Progenitor cell of endocrine pancreas (in vitro differentiated cells): ENCODE measurements around the gene PCK1. TPM values are rescaled to one million over a fixed set of nuclear protein-coding genes. Genes with fewer than 3 reads are reported as not detected.
A peak's percentile ranks its signal among the peaks of the same experiment; 100 is the strongest.

Source experiments
- DNase-seq: peaks from one replicate; pipeline ENCODE4 v3.0.0; 2021; ENCODE audit warnings: low spot score; ENCODE audit not compliant: unreplicated experiment
- H3K27ac Mint-ChIP-seq: 2 replicates; pipeline ENCODE4 v1.8.0; 2021; ENCODE audit warnings: mild to moderate bottlenecking, moderate library complexity, mixed read lengths
- H3K27me3 Mint-ChIP-seq: 2 replicates; pipeline ENCODE4 v1.8.0; 2021; ENCODE audit warnings: mixed read lengths
- H3K36me3 Mint-ChIP-seq: 2 replicates; pipeline ENCODE4 v1.8.0; 2022; ENCODE audit warnings: mixed read lengths; ENCODE audit not compliant: insufficient read depth
- H3K4me1 Mint-ChIP-seq: 2 replicates; pipeline ENCODE4 v1.8.0; 2021; ENCODE audit warnings: low read depth, mixed read lengths
- H3K4me3 Mint-ChIP-seq: 2 replicates; pipeline ENCODE4 v1.8.0; 2021; ENCODE audit warnings: low read depth, mild to moderate bottlenecking, moderate library complexity, mixed read lengths
- H3K9me3 Mint-ChIP-seq: 2 replicates; pipeline ENCODE4 v1.8.0; 2021; ENCODE audit warnings: low read depth, mixed read lengths
- CTCF ChIP-seq: fragments of 200-600 bp; sonication (generic); IDR thresholded peaks from one replicate; pipeline ENCODE4 v1.5.0; 2021; ENCODE audit warnings: antibody characterized with exemption, mild to moderate bottlenecking; ENCODE audit not compliant: unreplicated experiment
- total RNA-seq: library from RNA; stranded (reverse); gene quantifications from 2 replicates; pipeline ENCODE4 v1.2.1, GENCODE V29; 2021

Gene PCK1
- total RNA-seq, 1 donor from 2014 or later, result not detected

GRCh38 chr20:57596358-57596757, 35.4 kb downstream of the PCK1 start:
- no peak for TF ChIP-seq CTCF
- DNase-seq, result no peak
- Mint-ChIP-seq H3K4me3 (no peak overlapping the region), H3K9me3 (no peaks in the 10 kb centered on the region), H3K27ac (no peak overlapping the region), H3K4me1 (peaks cover 8% of the 10 kb centered on the region), H3K36me3 (no peaks in the 10 kb centered on the region), H3K27me3 (peaks cover 17% of the 10 kb centered on the region)

GRCh38 chr20:57596998-57597939, 36.4 kb downstream of the PCK1 start:
- Mint-ChIP-seq H3K36me3 (no peaks in the 10 kb centered on the region), H3K27ac (no peak overlapping the region), H3K4me1 (peaks cover 8% of the 10 kb centered on the region), H3K4me3 (no peak overlapping the region), H3K9me3 (no peaks in the 10 kb centered on the region), H3K27me3 (peaks cover 15% of the 10 kb centered on the region)
- peak; percentile 99 for TF ChIP-seq CTCF
- peak; percentile 76 for DNase-seq

GRCh38 chr20:57598060-57598459, 37.1 kb downstream of the PCK1 start:
- no peaks in the 10 kb centered on the region for H3K9me3 Mint-ChIP-seq

GRCh38 chr20:57598491-57598890, 37.6 kb downstream of the PCK1 start:
- no peak for DNase-seq
- TF ChIP-seq CTCF, result no peak
- Mint-ChIP-seq H3K27ac (no peak overlapping the region), H3K4me3 (no peak overlapping the region), H3K36me3 (no peaks in the 10 kb centered on the region), H3K27me3 (peaks cover 11% of the 10 kb centered on the region), H3K9me3 (no peaks in the 10 kb centered on the region), H3K4me1 (peaks cover 8% of the 10 kb centered on the region)

More at GRCh38 chr20:57598060-57598459, 37.1 kb downstream of the PCK1 start:
- Mint-ChIP-seq H3K27me3 (peaks cover 15% of the 10 kb centered on the region), H3K4me1 (peaks cover 8% of the 10 kb centered on the region), H3K36me3 (no peaks in the 10 kb centered on the region), H3K27ac (no peak overlapping the region), H3K4me3 (no peak overlapping the region)
- TF ChIP-seq CTCF, result no peak
- no peak for DNase-seq

- H3K9me3 Mint-ChIP-seq, result no peaks in the 10 kb centered on the region
- TF ChIP-seq CTCF, result no peak
Measured at GRCh38 chr20:57600320-57601210, 39.7 kb downstream of the PCK1 start.

More at GRCh38 chr20:57600320-57601210, 39.7 kb downstream of the PCK1 start:
- Mint-ChIP-seq H3K27ac (no peak overlapping the region), H3K27me3 (peaks cover 11% of the 10 kb centered on the region), H3K4me3 (no peak overlapping the region), H3K4me1 (peaks cover 2% of the 10 kb centered on the region), H3K36me3 (no peaks in the 10 kb centered on the region)
- no peak for DNase-seq
